GM19043 (cell line): Measurements from ENCODE around the gene C18orf54.
"Not testable (repeated sequence)": the region's sequence is repeated elsewhere in the genome, so short reads cannot be mapped to it uniquely, and the experiment has no call there.

ENCODE experiments used
- ATAC-seq: cut with Tn5 transposase; IDR thresholded peaks from one replicate; pipeline ENCODE4 v1.9.1; 2021; ENCODE audit warnings: low read depth; ENCODE audit not compliant: unreplicated experiment

C18orf54 gene

DNA sequence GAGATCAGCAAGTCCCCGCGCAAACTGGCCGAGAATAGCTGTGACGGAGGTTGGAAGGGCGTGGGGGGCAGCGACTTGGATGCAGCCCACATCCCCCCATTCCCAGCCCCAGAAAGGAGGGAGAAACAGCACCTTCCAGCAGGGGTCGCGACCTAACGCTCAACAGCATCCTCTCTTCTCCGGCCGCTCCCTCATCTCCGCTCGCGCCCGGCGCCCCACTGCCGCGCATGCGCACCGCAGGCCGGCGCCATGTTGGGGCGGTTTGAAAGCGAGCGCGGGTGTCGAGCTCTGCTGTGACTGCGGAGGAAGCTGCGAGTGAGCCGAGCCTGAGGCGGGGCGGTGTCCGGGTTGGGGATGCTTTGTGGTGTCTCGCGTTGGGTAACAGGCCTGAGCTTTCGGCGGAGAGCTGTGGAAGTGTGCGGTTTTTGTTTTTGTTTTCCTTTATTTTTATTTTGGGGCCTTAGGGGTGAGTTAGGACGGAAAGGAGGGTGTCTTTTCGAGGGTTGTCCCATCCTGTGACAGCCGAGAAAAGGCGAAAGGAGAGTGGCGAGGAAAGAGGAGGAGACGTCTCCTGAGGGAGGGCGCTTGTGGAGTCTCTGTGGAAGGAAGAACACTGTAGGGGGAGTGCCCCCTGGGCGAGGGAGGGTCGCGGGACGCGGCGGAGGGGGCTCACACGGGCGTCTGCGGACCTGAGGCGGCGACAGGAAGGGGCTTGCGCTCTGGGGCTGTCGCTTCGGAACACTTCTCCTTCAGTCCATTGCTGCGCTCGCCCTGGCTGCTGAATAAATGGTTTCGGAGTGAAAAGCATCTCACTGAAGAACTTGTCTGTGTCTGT lies at the start of gene C18orf54, which contains the start of gene STARD6:
Gene C18orf54 (plus strand): TSS at position 247 of the 835 bp plus-strand sequence. CDS start 2,667 bp downstream, outside the sequence.
Gene STARD6 (minus strand): TSS at position 199 of the 835 bp plus-strand sequence. CDS start 3,285 bp downstream, outside the sequence.
- peak; percentile 89 for ATAC-seq

DNA sequence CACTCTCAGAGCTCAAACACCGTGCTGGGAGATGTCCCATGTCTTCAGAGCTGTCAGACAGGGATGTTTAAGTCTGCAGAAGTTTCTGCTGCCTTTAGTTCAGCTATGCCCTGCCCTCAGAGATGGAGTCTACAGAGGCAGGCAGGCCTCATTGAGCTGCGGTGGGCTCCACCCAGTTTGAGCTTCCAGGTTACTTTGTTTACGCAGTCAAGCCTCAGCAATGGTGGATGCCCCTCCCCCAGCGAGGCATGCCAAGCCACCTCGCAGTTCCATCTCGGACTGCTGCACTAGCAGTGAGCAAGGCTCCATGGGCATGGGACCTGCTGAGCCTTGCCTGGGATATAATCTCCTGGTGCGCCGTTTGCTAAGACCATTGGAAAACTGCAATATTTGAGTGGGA lies 48.1 kb upstream of the C18orf54 start:
- not testable (repeated sequence) for ATAC-seq

DNA sequence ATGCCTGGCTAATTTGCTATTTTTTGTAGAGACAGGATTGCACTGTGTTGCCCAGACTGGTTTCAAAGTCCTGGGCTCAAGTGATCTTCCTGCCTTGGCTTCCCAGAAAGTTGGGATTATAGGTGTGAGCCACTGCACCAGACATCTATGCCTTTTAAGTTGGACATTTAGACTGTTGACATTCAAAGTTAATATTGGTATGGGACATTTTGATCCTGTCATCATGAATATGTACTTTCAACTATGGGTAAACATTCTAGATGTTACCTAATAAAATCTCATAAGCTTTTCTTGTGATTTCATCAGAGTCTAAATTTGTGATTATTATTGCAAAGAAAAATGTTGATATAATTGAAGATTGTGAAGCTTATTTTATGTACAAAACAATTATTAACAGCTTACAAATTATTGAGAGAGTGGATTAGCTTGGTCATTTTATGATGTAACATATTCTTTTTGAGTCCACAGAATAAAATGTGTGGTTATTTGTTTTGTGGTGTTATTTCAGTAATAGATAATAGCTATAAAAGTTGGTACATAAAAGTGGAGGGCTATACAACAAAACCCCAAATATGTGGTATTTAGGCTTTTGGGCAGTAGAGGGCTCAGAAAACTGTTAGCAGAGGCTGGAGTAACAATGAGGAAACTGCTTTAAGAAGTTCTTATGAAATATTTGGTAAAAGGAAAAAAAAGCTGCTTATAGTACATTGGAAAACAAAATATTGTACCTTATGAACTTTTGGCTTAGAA lies 41.5 kb upstream of the C18orf54 start:
- no peak for ATAC-seq

DNA sequence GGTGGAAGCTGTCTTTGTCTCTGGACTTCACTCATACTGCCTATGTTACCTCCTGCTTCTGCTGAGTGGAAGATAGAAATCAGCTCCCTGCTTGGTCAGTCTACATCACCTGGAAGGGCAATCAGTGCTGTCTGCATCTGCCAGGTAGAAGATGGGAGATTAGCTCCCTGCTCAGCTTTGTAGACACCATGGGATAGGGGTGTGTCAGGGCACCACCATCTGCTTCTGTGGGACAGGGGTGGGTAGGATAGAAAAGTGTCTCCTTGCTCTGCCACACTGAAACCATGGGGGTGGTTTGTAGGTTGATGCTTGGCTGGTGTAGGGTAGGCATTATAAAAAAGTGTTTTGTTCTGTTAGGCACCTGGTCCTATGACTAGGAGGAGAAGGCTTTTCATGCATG lies 34.1 kb upstream of the C18orf54 start:
- no peak for ATAC-seq

DNA sequence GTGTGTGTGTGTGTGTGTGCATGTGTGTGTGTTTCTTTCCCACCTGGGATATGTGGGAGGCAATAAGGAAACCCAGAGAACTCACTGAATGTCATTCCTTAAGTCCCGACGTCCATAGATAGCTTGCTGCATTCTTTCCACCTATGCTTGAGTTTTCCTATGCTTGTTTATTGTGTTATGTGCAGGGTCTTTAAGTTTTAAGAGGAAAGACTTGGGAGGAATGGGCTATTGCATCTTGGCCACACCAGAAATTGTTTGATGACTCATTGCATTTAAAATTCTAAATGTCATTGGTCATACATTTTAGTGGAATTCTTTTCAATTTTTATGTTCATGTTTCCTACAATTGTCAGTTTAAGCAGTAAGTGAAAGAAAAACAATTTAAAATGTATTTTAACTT lies 33.7 kb upstream of the C18orf54 start:
- no peak for ATAC-seq

DNA sequence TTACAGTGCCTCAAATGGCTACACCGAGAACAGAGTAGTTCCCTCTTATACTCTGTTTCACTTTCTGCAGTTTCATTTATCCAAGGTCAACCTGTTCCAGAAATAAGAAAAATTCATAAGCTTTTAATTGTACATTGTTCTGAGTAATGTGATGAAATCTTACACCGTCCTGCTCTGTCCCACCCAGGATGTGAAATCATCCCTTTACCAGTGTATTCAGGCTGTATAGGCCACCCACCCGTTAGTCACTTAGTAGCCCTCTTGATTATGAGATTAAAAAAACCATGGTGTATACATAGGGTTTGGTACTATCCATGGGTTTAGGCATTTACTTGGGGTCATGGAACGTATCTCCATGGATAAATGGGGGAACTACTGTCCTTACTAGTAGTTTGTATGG lies 29.9 kb upstream of the C18orf54 start:
- no peak for ATAC-seq

DNA sequence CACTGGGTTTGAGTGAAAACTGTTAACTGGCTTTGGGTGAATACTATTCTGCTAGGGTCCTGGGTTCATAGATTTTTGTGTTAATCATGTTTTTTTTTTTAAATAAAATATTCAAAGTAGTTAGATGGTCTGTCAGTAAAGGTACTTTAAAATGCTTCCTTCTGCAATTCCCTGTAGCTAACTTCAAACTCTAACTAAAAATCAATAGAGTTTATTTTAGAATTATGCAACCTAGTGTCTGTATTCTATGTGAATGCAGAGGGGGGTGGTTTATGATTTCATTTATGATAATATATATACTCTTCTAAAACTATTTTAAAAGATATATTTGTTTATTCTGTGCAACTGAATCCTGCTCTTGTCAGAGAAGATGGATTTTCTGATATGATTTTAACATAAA lies 27.9 kb upstream of the C18orf54 start:
- no peak for ATAC-seq

DNA sequence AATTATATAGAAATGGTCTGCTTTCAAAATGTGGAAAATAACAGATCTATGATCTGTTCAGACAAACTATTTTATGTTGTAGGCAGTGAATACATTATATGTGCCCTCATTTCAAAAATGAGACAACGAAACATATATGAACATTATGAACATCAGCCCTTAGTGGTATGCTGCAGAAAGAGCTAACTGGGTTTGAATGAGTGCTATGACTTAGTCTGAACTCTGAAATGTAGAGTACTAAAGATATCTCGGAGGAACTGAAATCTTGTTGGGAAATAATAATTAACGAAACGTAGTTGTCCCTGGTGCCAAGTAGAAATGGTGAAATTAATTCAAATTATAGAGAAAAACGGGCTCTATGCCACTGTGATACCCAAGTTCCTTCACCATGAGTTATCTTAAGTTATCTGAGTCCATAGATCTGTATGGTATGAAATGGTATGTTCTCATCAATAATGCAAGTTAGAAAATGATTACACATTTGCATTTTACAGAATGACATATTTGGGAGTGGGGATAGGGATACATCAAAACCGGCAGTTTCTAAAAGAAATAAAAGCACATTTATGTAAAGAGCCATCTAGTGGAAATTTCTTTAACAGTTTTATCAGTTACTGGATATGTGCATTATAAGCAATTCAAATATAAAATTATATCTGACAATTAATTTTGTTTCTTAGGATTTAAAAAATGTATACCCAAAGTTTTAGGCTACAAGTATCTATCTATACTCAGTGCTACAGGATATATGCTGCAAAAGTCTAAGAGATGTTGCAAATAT lies 26.7 kb upstream of the C18orf54 start:
- no peak for ATAC-seq

DNA sequence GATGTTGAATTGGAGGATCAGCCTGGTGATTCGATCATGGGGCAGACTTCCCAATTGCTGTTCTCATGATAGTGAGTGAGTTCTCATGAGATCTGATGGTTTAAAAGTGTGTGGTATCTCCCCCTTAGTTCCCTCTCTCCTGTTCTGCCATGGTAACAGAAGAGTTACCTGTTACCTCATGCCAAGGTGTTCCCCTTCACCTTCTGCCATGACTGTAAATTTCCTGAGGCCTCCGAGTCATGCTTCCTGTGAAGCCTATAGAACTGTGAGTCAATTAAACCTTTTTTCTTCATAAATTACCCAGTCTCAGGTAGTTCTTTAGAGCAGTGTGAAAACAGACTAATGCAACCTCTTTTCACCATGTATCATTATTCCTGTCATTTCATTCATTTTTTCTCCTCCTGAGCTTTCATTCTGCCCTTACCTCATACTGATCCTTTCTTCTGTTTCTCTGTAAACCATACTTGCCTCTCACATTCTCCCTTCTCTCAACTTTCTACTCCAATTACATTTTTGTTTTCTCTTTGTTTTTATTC lies 22.0 kb upstream of the C18orf54 start:
- no peak for ATAC-seq

DNA sequence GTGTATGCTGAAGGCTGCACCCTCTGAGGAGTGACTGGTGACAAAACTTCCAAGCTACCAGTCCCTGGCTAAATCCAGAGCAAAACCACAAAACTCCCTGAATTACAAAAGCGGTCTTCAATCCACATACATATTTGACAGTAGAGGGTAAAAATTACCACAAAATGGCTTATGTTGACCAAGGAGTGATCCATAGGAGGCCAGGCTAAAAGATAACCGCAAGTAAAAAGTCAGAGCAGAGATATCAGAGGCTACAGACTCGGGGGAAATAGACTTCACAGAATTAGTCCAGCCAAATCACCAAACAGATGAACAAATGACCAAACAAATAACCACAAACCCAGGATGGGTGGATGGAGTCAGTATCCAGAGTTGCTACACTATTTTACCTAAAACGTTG lies 19.5 kb upstream of the C18orf54 start:
- ATAC-seq: no peak

DNA sequence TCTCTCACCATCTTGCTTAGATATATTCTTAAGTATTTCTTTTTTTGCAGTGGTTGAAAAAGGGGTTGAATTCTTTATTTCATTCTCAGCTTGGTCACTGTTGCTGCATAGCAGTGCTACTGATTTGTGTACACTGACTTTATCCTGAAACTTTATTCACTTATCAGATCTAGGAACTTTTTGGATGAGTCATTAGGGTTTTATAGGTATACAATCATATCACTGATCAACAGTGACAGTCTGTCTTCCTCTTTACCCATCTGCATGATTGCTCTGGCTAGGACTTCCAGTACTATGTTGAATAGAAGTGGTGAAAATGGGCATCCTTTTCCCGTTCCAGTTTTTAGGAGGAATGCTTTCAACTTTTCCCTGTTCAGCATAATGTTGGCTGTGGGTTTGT lies 6.5 kb upstream of the C18orf54 start:
- ATAC-seq: no peak

DNA sequence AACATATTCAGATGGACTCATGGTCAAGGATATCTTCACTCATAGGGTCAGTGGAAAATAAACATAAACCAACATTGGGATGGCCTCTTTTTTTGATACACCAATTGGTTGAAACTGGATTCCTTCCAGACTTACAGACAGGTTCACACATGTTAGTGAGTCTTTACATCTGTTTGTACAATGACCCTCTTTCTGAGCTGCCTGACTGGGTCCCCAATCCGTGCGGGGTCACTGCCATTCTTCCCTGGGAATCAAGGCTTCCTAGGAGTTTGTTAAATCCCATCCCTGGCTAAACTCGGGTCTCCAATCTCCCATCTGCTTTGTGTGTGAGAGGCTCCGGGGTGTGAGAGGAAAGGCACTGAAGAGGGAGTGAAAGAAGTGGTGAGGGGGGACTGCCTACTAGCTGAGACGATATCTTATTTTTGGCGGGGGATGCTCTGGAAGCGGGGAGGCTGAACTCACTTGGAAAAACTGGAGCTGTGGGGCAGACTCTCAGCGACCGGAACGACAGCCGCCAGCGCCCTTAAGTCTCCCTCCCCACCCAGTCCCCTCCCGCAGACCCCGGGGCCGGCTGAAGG lies 535 bp upstream of the C18orf54 start:
- ATAC-seq: peak; percentile 42

DNA sequence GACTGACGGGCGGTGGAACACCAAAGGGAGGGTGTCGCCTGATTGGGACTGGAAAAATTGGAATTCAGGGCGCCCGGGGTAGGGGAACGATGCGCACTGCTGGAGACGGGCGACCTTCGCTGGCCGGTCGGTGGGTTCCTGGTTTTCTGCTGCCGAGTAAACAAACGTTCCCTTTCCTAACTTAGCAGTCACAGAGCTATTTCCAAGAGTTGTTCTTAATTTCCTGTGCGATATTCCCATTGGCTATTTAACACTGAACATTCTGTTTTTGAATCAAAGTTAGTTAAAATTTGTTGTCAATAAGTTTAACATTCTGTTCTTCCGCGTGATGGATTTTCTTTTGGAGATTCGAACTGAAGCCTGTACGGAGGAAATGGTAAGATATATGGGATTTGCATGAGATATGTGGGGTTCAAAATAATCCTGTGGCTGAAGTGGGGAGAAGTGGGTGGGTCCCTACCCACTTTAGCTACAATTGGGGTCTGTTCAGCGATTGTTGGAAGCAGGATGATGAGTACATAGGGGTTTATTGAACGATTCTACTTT lies 862 bp downstream of the C18orf54 start:
- ATAC-seq: peak; percentile 9

DNA sequence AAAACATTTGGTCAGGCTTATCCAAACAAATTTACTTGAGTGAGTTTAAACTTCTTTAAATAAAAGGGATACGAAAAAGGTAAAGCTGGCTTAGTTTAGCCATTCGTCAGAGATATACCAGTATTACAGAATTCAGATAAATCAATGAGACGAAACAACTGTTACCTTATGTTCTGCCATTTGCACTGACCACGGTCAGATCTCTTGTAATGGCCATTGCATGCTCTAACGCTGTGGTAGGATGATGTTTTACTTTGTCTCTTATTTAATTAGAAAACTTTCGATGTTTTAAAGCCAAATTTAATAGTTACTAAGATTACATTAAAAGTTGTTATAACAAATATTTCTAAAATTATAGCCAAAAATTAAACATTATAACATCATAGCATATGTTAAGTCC lies 1.5 kb downstream of the C18orf54 start:
- no peak for ATAC-seq

DNA sequence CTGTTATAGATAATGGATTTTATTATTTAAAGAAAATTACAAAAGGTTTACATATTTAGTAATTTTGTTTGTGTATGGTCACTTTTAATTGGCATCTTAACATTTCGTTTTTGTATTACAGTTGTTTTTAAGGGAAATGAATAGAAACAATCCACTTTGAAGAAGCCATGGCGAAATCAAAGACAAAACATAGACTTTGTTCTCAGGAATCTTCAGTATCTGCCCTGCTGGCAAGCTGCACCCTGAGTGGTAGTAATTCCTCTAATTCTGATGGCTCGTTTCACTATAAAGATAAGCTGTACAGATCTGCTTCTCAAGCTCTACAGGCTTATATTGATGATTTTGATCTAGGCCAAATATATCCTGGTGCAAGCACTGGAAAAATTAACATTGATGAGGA lies 2.7 kb downstream of the C18orf54 start:
- ATAC-seq: no peak

DNA sequence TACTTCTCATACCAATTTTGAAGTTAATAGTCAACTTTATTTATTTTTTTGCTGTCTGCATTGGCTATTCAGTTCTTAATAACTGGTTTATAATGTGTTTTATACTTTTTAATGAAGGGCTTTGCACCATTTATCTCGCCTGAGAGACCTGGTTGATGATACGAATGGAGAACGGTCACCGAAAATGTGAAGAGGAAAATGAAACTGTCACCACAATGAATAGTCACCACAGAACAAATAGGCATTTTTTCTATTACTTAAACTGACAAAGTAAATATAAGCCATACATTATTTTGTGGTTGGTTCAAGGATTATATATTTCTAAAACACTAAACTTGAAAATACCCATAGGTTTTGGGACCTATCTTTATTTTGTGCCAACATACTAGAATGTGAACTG lies 20.4 kb downstream of the C18orf54 start:
- no peak for ATAC-seq

DNA sequence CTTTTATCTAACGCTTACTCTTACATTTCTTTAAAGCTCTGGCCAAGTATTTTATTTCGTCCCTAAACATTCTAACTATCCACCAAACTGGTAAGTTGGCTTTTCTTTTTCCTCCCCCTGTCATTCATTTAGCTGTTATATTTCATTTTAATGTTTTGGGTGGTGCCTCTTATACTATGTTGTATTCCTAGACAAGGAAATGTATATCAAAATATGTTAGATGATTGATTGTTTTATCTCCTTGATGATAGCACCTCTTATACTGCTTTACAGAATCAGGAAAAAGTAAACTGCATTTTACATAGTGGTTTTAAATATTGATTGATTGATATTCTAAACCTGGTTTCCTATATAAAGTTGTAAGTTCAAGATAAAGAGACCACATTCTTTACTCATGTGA lies 23.9 kb downstream of the C18orf54 start:
- no peak for ATAC-seq

DNA sequence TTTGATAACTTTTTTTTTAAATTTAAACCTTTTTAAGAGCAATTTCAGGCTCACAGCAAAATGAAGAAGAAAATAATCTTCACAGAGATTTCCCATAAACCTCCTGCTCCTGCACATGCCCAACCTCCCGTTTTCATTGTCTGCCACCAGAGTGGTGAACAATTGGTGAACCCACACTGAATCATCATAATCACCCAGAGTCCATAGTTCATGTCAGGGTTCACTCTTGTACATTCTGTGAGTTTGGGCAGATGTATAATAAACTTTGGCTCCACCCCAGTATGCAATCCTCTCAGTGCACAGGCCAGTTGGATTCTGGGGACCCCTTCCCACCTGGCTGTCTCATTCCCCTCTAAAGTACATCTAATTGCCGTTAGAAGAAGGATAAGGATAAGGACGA lies 24.4 kb downstream of the C18orf54 start:
- ATAC-seq: no peak

DNA sequence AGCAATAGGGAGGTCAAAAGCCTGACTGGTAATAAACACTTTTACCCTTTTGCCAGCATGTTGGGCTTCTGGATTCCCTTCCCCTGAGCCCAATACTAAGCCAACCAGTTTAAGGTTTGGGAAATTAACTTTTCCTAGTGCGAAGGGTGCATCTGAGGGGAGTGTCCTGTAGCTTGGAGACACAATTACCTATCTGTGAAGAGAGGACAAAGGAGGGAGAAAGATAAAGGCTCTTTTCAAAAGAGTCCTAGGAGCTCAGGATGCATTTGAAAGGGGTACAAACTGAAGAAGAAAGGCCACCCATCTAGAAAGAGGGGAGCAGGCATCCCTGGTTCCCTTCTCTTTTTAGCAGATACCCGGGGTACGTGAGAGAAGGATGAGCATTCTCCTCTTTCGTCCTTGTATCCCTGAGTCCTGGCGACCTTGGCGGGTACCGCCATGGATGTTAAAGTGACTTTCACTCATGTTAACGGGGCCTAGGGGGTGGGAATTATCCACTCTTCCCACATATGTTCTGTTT lies 25.1 kb downstream of the C18orf54 start:
- ATAC-seq: no peak

DNA sequence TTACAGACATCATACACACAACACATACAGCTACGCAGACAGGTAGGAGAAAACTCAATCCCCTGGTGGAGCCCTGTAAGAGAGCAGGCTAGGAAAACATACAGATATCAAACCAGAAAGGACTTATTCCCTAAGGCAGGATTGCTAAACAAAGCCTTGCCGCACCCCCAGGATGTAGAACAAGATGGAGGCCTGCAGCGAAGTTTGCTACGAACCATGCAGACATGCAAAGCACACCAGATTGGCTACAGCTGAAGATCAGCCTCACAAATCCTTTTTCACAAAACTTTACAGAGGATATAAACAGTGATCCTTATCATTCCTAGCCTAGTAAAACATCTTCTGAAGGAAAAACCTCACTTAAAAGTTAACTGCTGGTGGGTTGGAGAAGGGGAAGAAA lies 28.3 kb downstream of the C18orf54 start:
- ATAC-seq: no peak
